ENCODE measurements around the gene ATM. TPM values are rescaled to one million over a fixed set of nuclear protein-coding genes. Genes with fewer than 3 reads are reported as not detected.

Gene ATM
- polyA plus RNA-seq, 1 experiment, result 12.8 TPM

GRCh38 chr11:108204929-108205499 is 17.9 kb upstream of the ATM start:
- no peak for DNase-seq (ENCODE audit: low read depth)
- Histone ChIP-seq H3K4me3 (ENCODE audit: low read depth, low read length) (no peak overlapping the region), H3K36me3 (ENCODE audit: control insufficient read depth, insufficient read depth, low read length) (peaks cover 11% of the 10 kb centered on the region), H3K27me3 (ENCODE audit: control insufficient read depth, insufficient read depth, low read length) (no peaks in the 10 kb centered on the region)
- CTCF ChIA-PET, result no interaction called here
- POLR2A ChIA-PET, result no interaction called here
- no peak for TF ChIP-seq CTCF (IDR thresholded peaks at IDR 0.05; ENCODE audit: insufficient read depth, low read depth, low read length)

DNA sequence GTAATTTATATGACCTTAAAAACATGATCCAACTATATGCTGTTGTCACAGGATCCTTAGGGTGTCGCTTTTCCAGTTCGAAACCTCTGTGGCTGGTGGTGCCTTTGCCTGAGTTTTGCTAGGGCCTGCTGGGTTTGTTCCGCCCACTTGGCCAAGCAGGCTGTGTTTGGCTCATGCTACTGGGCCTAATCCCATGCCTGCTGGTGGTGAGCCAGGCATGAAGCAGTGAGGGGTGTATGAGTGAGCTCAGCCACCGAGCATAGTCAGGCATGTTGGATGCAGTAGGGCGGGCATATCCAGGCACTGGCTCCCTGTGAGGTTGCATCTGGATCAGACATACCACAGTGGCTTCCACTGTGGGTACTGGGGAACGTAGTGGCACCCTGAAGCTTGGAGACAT is 16.7 kb upstream of the ATM start:
- Histone ChIP-seq H3K36me3 (ENCODE audit: control insufficient read depth, insufficient read depth, low read length) (peaks cover 13% of the 10 kb centered on the region), H3K4me3 (ENCODE audit: low read depth, low read length) (no peak overlapping the region), H3K27me3 (ENCODE audit: control insufficient read depth, insufficient read depth, low read length) (no peaks in the 10 kb centered on the region)
- CTCF ChIA-PET, result interaction anchor here (1.4 kb wide), 1 partner anchor 87 kb away, joined by 3 read pairs; no protein-coding TSS in a partner anchor
- TF ChIP-seq CTCF (IDR thresholded peaks at IDR 0.05; ENCODE audit: insufficient read depth, low read depth, low read length), result no peak
- no peak for DNase-seq (ENCODE audit: low read depth)
- POLR2A ChIA-PET, result no interaction called here

GRCh38 chr11:108206969-108207682 is 15.7 kb upstream of the ATM start:
- POLR2A ChIA-PET, result no interaction called here
- Histone ChIP-seq H3K4me3 (ENCODE audit: low read depth, low read length) (no peak overlapping the region), H3K27me3 (ENCODE audit: control insufficient read depth, insufficient read depth, low read length) (no peaks in the 10 kb centered on the region), H3K36me3 (ENCODE audit: control insufficient read depth, insufficient read depth, low read length) (peaks cover 13% of the 10 kb centered on the region)
- TF ChIP-seq CTCF (IDR thresholded peaks at IDR 0.05; ENCODE audit: insufficient read depth, low read depth, low read length), result no peak
- no peak for DNase-seq (ENCODE audit: low read depth)
- CTCF ChIA-PET, result interaction anchor here (1.4 kb wide), 1 partner anchor 88 kb away, joined by 3 read pairs; no protein-coding TSS in a partner anchor

DNA sequence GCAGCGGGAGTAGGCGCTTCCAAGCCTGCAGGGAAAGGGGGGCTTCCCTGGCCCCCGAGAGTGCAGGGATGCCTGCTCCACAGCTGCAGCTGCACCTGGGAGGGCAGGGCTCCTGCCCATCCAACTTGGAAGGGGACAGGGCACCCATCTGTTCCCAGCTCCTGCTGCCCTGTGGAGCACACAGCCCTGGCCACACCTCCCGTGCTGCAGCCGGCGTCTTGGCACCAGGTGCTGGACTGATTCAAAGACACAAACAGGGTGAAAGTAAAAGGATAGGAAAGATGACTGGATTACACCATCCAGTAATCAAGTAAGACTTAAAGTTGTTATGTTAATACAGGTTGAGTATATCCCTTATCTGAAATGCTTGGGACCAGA is 15.2 kb upstream of the ATM start:
- CTCF ChIA-PET, result no interaction called here
- peaks cover 13% of the 10 kb centered on the region for H3K36me3 ChIP-seq (ENCODE audit: control insufficient read depth, insufficient read depth, low read length)
- POLR2A ChIA-PET, result no interaction called here
- H3K4me3 ChIP-seq (ENCODE audit: low read depth, low read length), result no peak overlapping the region
- no peak for TF ChIP-seq CTCF (IDR thresholded peaks at IDR 0.05; ENCODE audit: insufficient read depth, low read depth, low read length)
- DNase-seq (ENCODE audit: low read depth), result no peak
- no peaks in the 10 kb centered on the region for H3K27me3 ChIP-seq (ENCODE audit: control insufficient read depth, insufficient read depth, low read length)

GRCh38 chr11:108210441-108210840 is 12.4 kb upstream of the ATM start:
- POLR2A ChIA-PET, result no interaction called here
- no peak for TF ChIP-seq CTCF (IDR thresholded peaks at IDR 0.05; ENCODE audit: insufficient read depth, low read depth, low read length)
- Histone ChIP-seq H3K27me3 (ENCODE audit: control insufficient read depth, insufficient read depth, low read length) (no peaks in the 10 kb centered on the region), H3K4me3 (ENCODE audit: low read depth, low read length) (no peak overlapping the region), H3K36me3 (ENCODE audit: control insufficient read depth, insufficient read depth, low read length) (peaks cover 13% of the 10 kb centered on the region)
- CTCF ChIA-PET, result no interaction called here
- no peak for DNase-seq (ENCODE audit: low read depth)
